ENCODE data around the gene CCL22. TPM values are rescaled to one million over a fixed set of nuclear protein-coding genes. Genes with fewer than 3 reads are reported as not detected.

Gene CCL22
- total and polyA plus RNA-seq, 2 experiments from 2014 or later: 0.19 TPM; not detected in 1

- H3K27ac ChIP-seq (ENCODE audit: low read depth): no peak overlapping the region
- no peaks in the 10 kb centered on the region for H3K9me2 ChIP-seq (ENCODE audit: insufficient read depth)
- ATAC-seq (no peak), DNase-seq (ENCODE audit: low spot score) (no peak)
- no peaks in the 10 kb centered on the region for H3K36me3 ChIP-seq (ENCODE audit: insufficient read depth)
- Mint-ChIP-seq H3K9me3 (peaks cover 3% of the 10 kb centered on the region; the same call in 1 of the 3 replicates), H3K4me1 (peaks cover 3% of the 10 kb centered on the region), H3K36me3 (ENCODE audit: low read depth) (no peaks in the 10 kb centered on the region), H3K27me3 (ENCODE audit: insufficient read depth, low read depth, poor library complexity) (peaks cover 11% of the 10 kb centered on the region), H3K27ac (no peak overlapping the region), H3K4me3 (no peak overlapping the region)
- H3K79me2 ChIP-seq (replicated peaks; ENCODE audit: insufficient read depth): no peaks in the 10 kb centered on the region
- no peaks in the 10 kb centered on the region for H3K27me3 ChIP-seq (ENCODE audit: insufficient read depth)
- H3K4me1 ChIP-seq (ENCODE audit: insufficient read depth): no peaks in the 10 kb centered on the region
- H2AFZ ChIP-seq: no peak overlapping the region
- H3K4me3 ChIP-seq: no peak overlapping the region
- 0 out of 2 replicates have a peak, but pooled peaks cover 4% of the 10 kb centered on the region for H3F3A ChIP-seq (replicated peaks; ENCODE audit: low read depth)
- H3K4me2 ChIP-seq: no peak overlapping the region
- TF ChIP-seq ZNF462 (CRISPR knock-in tag; IDR thresholded peaks at IDR 0.05): no peak
- no peak for TF ChIP-seq POLR2AphosphoS5 (IDR thresholded peaks at IDR 0.05; ENCODE audit: low read depth)
- TF ChIP-seq ZNF331 (CRISPR knock-in tag; IDR thresholded peaks at IDR 0.05; ENCODE audit: low read depth): no peak
- TF ChIP-seq ZNF114 (CRISPR knock-in tag; IDR thresholded peaks at IDR 0.05): no peak
- no peak for TF ChIP-seq REST (IDR thresholded peaks at IDR 0.05; ENCODE audit: unreplicated experiment)
- TF ChIP-seq EZH2phosphoT487 (IDR thresholded peaks at IDR 0.05; ENCODE audit: unreplicated experiment): no peak
- no peak for TF ChIP-seq ETS1 (IDR thresholded peaks at IDR 0.05)
- no peak for TF ChIP-seq EZH2 (IDR thresholded peaks at IDR 0.05; ENCODE audit: low read depth, unreplicated experiment)
- TF ChIP-seq CTCF (conservative IDR thresholded peaks at IDR 0.05; ENCODE audit: low read depth in 2 of 2): no peak
- TF ChIP-seq JUNB (IDR thresholded peaks at IDR 0.05; ENCODE audit: unreplicated experiment): no peak
- TF ChIP-seq STAT1 (IDR thresholded peaks at IDR 0.05; ENCODE audit: unreplicated experiment): no peak
- no peak for TF ChIP-seq CREB1 (CRISPR knock-in tag; IDR thresholded peaks at IDR 0.05; ENCODE audit: low read depth)
- TF ChIP-seq NANOG (IDR thresholded peaks at IDR 0.05; ENCODE audit: borderline replicate concordance): no peak
- no peaks in the 10 kb centered on the region for H4K20me1 ChIP-seq (replicated peaks; ENCODE audit: insufficient read depth)
Observed at GRCh38 chr16:57391300-57391699, 32.7 kb downstream of the CCL22 start.

All from GM23338 (cell line).